Epithelial cell of proximal tubule (primary cell): ENCODE measurements around the gene HIC1. TPM values are rescaled to one million over a fixed set of nuclear protein-coding genes. Genes with fewer than 3 reads are reported as not detected.

Source experiments
- DNase-seq: peaks from one replicate; pipeline ENCODE4 v3.0.0-alpha.2; 2011; ENCODE audit warnings: low read depth
- H3K4me3 ChIP-seq: 2 replicates; pipeline ENCODE4 v1.5.1; 2011; ENCODE audit warnings: low read depth, mild to moderate bottlenecking, low read length
- CTCF ChIP-seq: conservative IDR thresholded peaks from 2 replicates; pipeline ENCODE4 v1.5.1; 2012; ENCODE audit warnings: low read depth, mild to moderate bottlenecking, low read length
- total RNA-seq: library from RNA; depleted of rRNA; stranded (reverse); fragments of >200 nt; gene quantifications from 2 replicates; pipeline ENCODE4 v1.2.3, GENCODE V29; 2015

The HIC1 gene
- total RNA-seq, 1 donor from 2014 or later, result 2.7 TPM

GRCh38 chr17:2033153-2033552 lies 21.8 kb upstream of the HIC1 start:
- no peak for TF ChIP-seq CTCF
- no peak overlapping the region for H3K4me3 ChIP-seq
- DNase-seq, result no peak

- DNase-seq, result no peak
- H3K4me3 ChIP-seq, result no peak overlapping the region
- TF ChIP-seq CTCF, result no peak
Measured at GRCh38 chr17:2034157-2034556, 20.7 kb upstream of the HIC1 start.

GRCh38 chr17:2034806-2035540 lies 19.9 kb upstream of the HIC1 start:
- DNase-seq, result no peak
- no peak for TF ChIP-seq CTCF
- no peak overlapping the region for H3K4me3 ChIP-seq

- TF ChIP-seq CTCF, result no peak
- no peak for DNase-seq
- H3K4me3 ChIP-seq, result no peak overlapping the region
Measured at GRCh38 chr17:2035541-2036488, 19.1 kb upstream of the HIC1 start.

- no peak overlapping the region for H3K4me3 ChIP-seq
- no peak for TF ChIP-seq CTCF
- DNase-seq, result no peak
Measured at GRCh38 chr17:2037155-2037554, 17.7 kb upstream of the HIC1 start.

GRCh38 chr17:2040219-2040827 lies 14.6 kb upstream of the HIC1 start:
- DNase-seq, result no peak
- H3K4me3 ChIP-seq, result no peak overlapping the region
- TF ChIP-seq CTCF, result no peak
